Subcutaneous abdominal adipose tissue (tissue), 5 donors: Measurements from ENCODE around the gene ORC6.

ENCODE experiments used
- H3K27ac ChIP-seq: one replicate; pipeline ENCODE4 v1.7.0; 2013; ENCODE audit warnings: low read depth, mild to moderate bottlenecking, inconsistent platforms, low read length, moderate library complexity
- H3K27me3 ChIP-seq, 5 donors: one replicate each; pipeline ENCODE4 v1.7.0; 2013; ENCODE audit warnings: low read length in 5 of 5, inconsistent platforms in 1 of 5; ENCODE audit not compliant: control insufficient read depth in 5 of 5, insufficient read depth in 4 of 5
- H3K36me3 ChIP-seq, 5 donors: one replicate each; pipeline ENCODE4 v1.7.0; 2013; ENCODE audit warnings: low read length in 5 of 5; ENCODE audit not compliant: control insufficient read depth in 5 of 5, insufficient read depth in 5 of 5
- H3K4me1 ChIP-seq, 5 donors: one replicate each; pipeline ENCODE4 v1.7.0; 2013; ENCODE audit warnings: low read length in 5 of 5, mild to moderate bottlenecking in 3 of 5, moderate library complexity in 1 of 5; ENCODE audit not compliant: control insufficient read depth in 5 of 5, insufficient read depth in 5 of 5
- H3K4me3 ChIP-seq, 5 donors: one replicate each; pipeline ENCODE4 v1.7.0; 2013; ENCODE audit warnings: low read length in 5 of 5, low read depth in 1 of 5
- H3K9ac ChIP-seq, 5 donors: one replicate each; pipeline ENCODE4 v1.7.0; 2013; ENCODE audit warnings: low read length in 5 of 5, mild to moderate bottlenecking in 4 of 5, moderate library complexity in 3 of 5
- H3K9me3 ChIP-seq, 5 donors: one replicate each; pipeline ENCODE4 v1.7.0; 2013; ENCODE audit warnings: low read length in 5 of 5; ENCODE audit not compliant: control insufficient read depth in 5 of 5
- donor health status: healthy.
- donor health status: healthy.
- donor health status: healthy.
- donor health status: healthy.
- donor health status: healthy.

ORC6 gene

DNA sequence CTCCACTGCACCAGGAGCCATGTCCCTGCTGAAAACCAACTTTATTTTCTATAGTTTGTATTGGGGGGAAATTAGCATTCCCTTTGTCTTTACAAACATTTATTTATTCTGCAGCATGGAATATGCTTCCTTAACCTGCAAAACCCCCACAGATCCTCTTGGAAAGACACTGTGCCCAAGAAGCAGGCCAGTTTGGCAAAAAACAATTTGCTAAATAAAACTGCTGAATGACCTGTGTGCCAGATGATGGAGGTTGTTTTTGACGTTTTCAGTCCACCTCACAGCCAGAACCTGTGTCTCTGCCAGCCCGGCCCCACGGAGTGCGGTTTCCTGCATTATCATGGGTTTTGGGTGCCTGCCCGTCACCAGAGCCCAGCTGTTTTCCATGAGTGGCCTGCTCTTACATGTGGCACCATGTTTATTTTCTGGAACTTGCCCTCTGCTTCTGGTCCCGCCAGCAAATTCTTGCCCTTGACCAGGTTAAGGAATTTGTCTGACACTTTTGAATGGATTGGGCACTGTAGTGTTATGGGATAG, 26.4 kb downstream of the ORC6 start:
- Histone ChIP-seq H3K27ac (no peak overlapping the region), H3K4me1 (peaks cover 0 to 8% (median 0%) of the 10 kb centered on the region in 5 donors), H3K4me3 (no peak overlapping the region), H3K27me3 (no peaks in the 10 kb centered on the region), H3K9ac (no peak overlapping the region), H3K9me3 (no peaks in the 10 kb centered on the region), H3K36me3 (no peaks in the 10 kb centered on the region)

- Histone ChIP-seq H3K27ac (no peak overlapping the region), H3K9ac (no peak overlapping the region), H3K4me1 (peaks cover 0 to 3% (median 0%) of the 10 kb centered on the region in 5 donors), H3K9me3 (no peaks in the 10 kb centered on the region), H3K4me3 (no peak overlapping the region), H3K36me3 (no peaks in the 10 kb centered on the region), H3K27me3 (no peaks in the 10 kb centered on the region)
These were observed 28.2 kb downstream of the ORC6 start for GRCh38 chr16:46717692-46718091.

GRCh38 chr16:46718214-46718613, 28.8 kb downstream of the ORC6 start:
- Histone ChIP-seq H3K27me3 (no peaks in the 10 kb centered on the region), H3K27ac (no peak overlapping the region), H3K4me3 (no peak overlapping the region), H3K9me3 (no peaks in the 10 kb centered on the region), H3K9ac (no peak overlapping the region), H3K36me3 (no peaks in the 10 kb centered on the region), H3K4me1 (peaks cover 0 to 2% (median 0%) of the 10 kb centered on the region in 5 donors)

DNA sequence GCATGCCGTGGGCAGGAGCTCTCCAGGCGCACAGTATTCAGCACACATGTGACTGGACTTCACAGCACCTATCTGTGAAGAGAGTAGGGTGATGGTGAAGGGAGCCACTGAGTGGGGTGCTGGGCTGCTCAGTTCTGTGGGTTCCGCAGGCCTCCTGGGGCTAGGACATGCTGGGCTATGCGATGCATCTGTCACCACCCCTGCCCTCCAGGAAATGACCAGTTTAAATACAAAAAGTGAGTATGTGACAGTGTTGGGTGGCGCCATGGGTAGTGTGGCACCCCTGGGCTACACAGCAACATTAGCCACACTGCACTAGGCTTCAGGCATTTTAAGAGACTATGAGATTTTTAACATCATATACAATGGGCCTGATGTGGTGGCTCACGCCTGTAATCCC, 30.1 kb downstream of the ORC6 start:
- Histone ChIP-seq H3K4me3 (no peak overlapping the region), H3K9me3 (no peaks in the 10 kb centered on the region), H3K27me3 (no peaks in the 10 kb centered on the region), H3K36me3 (no peaks in the 10 kb centered on the region), H3K9ac (no peak overlapping the region), H3K4me1 (no peaks in the 10 kb centered on the region), H3K27ac (no peak overlapping the region)

GRCh38 chr16:46720619-46721018, 31.2 kb downstream of the ORC6 start:
- Histone ChIP-seq H3K9me3 (peaks cover 0 to 6% (median 0%) of the 10 kb centered on the region in 5 donors), H3K4me1 (no peaks in the 10 kb centered on the region), H3K27me3 (no peaks in the 10 kb centered on the region), H3K27ac (no peak overlapping the region), H3K36me3 (no peaks in the 10 kb centered on the region), H3K4me3 (no peak overlapping the region), H3K9ac (no peak overlapping the region)

GRCh38 chr16:46721885-46722284, 32.4 kb downstream of the ORC6 start:
- Histone ChIP-seq H3K27ac (no peak overlapping the region), H3K36me3 (no peaks in the 10 kb centered on the region), H3K27me3 (no peaks in the 10 kb centered on the region), H3K9ac (no peak overlapping the region), H3K4me3 (no peak overlapping the region), H3K9me3 (peaks cover 0 to 7% (median 0%) of the 10 kb centered on the region in 5 donors), H3K4me1 (no peaks in the 10 kb centered on the region)

GRCh38 chr16:46727184-46727583, 37.7 kb downstream of the ORC6 start:
- no peak overlapping the region for H3K9ac ChIP-seq
- no peaks in the 10 kb centered on the region for H3K4me1 ChIP-seq
- no peak overlapping the region for H3K27ac ChIP-seq
- H3K4me3 ChIP-seq, result no peak overlapping the region
- H3K36me3 ChIP-seq, result no peaks in the 10 kb centered on the region
- H3K27me3 ChIP-seq, result no peaks in the 10 kb centered on the region
- H3K9me3 ChIP-seq, result peaks cover 0 to 7% (median 4%) of the 10 kb centered on the region in 5 donors

- Histone ChIP-seq H3K4me1 (no peaks in the 10 kb centered on the region), H3K4me3 (no peak overlapping the region), H3K36me3 (no peaks in the 10 kb centered on the region), H3K27me3 (no peaks in the 10 kb centered on the region), H3K9ac (no peak overlapping the region), H3K27ac (no peak overlapping the region), H3K9me3 (peaks cover 0 to 7% (median 4%) of the 10 kb centered on the region in 5 donors)
These were observed 38.2 kb downstream of the ORC6 start for GRCh38 chr16:46727630-46728029.

- Histone ChIP-seq H3K36me3 (no peaks in the 10 kb centered on the region), H3K27ac (no peak overlapping the region), H3K4me3 (no peak overlapping the region), H3K9me3 (peaks cover 0 to 7% (median 4%) of the 10 kb centered on the region in 5 donors), H3K27me3 (no peaks in the 10 kb centered on the region), H3K4me1 (no peaks in the 10 kb centered on the region), H3K9ac (no peak overlapping the region)
These were observed 39.3 kb downstream of the ORC6 start for GRCh38 chr16:46728806-46729205.

DNA sequence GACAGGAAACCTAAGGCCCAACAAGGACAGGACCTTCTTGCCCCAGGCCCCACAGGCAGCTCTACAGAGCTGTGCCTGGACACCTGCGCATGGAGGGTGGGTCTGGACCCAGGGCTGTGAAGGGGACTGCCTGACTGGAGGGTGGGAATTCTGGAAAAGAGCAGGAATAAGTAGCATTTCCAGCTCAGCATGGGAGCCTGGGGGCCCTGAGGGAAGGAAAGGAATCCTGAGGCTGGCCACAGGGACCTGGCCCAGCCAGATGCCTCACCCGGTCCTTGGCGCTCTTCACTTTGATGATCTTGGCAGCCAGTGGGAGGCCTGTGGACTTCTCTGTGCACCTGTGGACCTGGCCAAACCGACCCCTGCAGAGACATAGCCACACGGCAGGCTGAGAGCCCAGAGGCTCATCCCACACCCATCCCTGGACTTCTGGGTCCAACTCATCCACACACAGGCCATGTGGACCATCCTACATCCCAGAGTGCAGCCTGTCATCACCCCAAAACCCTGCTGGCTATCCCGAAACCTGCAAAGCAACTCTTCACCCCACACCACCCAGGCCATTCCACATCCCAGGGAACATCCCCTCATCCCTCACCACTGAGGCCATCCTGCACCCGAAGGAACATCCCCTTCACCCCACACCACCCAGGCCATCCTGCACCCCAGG, 40.0 kb downstream of the ORC6 start:
- H3K4me1 ChIP-seq, result no peaks in the 10 kb centered on the region
- H3K36me3 ChIP-seq, result no peaks in the 10 kb centered on the region
- no peak overlapping the region for H3K9ac ChIP-seq
- no peaks in the 10 kb centered on the region for H3K27me3 ChIP-seq
- no peak overlapping the region for H3K27ac ChIP-seq
- H3K4me3 ChIP-seq, result no peak overlapping the region
- peaks cover 0 to 7% (median 4%) of the 10 kb centered on the region in 5 donors for H3K9me3 ChIP-seq
